Activated CD4-positive, alpha-beta T cell treated with anti-CD3 and anti-CD28 coated beads, Interleukin-2, amount 50 U/mL, for 48 hours (primary cell): ENCODE data around the gene THSD7B.
"Not testable (repeated sequence)": the region's sequence is repeated elsewhere in the genome, so short reads cannot be mapped to it uniquely, and the experiment has no call there.

ENCODE experiments used
- DNase-seq, 2 experiments: peaks; one replicate each; pipeline ENCODE4 v3.0.0-alpha.2; 2020

THSD7B gene

DNA sequence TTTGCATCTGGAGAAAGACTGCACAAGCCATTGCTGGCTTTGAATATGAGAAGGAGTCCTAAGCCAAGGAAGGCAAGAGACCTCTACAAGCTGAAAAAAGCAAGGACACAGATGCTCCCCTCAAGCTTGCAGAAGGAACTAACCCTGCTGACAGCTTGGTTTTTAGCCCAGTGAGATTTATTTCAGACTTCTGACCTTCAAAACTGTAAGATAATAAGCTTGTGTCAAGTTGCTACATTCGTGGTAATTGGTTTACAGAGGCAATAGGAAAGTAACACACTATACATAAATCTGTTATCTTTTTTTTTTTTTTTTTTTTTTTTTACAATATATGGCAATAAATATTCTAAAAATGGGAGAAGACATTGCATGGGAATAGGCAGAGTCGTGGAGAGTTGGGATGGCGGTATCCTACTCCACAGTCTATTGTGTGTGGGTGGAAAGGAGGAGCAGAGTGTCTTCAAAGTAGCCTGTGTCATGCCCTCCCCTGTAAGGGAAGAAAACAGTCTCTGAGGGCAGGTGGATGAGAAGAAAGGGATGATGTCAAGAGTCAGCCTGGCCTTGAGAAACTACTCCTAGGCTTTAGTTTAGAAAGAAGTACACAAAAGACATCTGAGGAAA is 196.9 kb downstream of the THSD7B start:
- no peak for DNase-seq

DNA sequence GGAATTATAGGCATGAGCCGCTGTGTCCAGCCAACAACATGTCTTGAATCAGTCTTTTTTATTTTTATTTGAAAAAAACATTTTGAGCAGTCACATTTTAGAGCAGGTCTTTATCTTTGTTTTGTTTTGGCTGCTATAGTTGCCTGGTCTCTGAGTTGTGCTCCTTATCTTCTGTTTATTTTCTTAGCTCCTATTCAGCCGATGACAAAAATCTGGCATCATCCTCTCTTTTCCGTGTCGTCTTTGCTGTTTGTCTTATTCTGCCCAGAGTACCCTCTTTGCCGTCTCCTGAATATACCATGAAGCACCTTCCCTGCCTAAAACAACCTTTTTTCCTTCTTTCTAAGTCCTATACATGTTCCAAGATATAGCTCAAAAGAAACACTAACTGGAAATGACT is 201.1 kb downstream of the THSD7B start:
- DNase-seq, result no peak

DNA sequence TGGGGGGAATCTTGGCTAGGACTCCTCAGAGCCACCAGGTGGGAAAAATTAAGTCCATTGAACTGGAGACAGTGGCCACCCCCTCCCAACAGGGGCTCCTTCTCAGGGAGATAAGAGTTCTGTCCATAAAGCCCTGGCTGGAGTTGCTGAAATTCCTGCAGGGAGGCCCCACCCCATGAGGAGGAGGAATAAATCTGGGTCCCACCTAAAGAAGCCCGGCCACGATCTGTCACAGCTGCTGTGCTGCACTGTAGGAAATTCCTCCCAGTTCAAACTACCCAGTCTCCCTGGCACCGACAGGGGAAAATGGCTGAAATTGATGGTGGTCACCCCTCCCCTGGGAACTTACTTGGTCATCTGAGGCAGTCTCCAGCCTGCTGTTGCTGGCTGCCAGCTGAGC is 215.0 kb downstream of the THSD7B start:
- DNase-seq, result no peak

DNA sequence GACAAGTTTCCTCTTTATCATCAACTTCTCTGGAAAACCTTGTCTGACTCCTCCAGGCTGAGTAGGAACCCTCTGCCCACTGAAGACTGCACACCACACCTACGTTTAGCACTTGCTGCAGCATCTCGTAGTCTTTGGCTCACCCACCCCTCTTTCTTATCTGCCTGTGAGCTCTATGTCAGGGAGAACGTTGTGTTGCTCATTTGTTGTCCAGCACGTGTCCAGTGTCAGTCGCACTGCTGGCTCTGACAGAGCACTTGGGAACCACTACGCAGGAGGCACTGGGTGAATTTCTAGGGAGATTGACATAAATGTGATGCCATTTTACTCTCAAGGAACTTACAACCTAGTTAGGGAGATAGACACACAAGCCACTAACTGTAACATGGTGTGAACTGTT is 216.3 kb downstream of the THSD7B start:
- DNase-seq, result not testable (repeated sequence)

DNA sequence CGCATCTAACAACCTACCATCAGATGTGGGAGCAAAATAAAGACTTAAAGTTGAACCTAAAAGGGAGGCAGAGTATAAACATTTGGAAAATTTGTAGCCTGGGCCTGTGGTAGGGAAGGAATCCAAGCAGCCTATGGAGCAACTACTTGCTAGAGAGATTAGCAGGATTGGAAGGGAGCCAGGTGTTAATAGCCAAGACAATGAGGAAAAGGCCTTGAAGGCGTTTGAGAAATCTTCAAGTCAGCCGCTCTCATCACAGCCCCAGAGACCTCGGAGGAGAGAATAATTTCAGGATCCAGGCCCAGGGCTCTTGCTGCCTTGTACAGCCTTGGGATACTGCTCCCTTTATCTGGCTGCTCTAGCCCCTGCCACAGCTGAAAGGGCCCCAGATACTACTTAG is 219.7 kb downstream of the THSD7B start:
- no peak for DNase-seq

DNA sequence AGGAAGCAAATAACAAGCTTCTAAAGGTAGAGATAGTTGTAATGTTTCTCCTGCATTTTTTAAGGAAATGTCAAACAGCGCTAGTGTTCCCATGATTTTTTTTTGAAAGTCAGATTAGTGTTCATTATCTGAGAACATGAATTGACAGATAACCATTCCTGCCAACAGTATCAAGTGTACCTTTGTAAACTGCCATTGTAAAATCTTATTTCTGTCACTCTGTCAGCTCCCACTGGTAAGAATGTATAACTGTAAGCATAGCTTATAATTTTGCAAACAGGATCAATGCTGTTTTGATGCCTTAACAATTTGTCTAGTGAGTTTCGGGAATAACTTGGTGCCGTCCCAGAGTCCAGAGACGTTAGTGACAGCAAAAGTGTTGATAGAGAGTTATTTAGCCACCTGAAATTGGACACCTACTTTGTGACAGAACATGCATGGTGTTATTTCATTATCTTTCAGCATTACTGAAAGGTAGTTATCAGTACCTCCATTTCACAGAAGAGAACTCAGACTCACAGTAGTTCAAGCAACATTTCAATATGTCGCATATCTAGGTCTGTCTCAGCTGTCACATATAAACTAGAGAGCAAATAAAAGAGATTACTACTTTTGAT is 221.4 kb downstream of the THSD7B start:
- no peak for DNase-seq

DNA sequence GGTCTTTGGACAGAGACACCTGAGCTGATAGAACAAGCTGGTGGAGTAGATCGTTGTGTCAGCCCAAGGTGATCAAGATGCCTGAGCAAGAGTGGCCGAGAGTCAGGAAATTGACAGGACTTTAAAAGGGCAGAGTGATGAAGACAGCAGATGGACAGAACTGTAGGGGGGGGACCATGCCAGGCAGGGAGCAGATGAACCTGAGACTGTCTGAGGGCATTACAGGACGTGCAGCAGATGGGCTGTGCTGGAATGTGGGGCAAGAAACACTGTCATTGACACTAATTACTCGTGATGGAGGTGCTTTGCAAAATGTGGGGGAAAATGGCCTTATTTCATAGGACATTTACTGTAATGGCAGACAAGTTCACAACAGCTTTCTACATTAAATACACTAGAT is 225.0 kb downstream of the THSD7B start:
- no peak for DNase-seq

DNA sequence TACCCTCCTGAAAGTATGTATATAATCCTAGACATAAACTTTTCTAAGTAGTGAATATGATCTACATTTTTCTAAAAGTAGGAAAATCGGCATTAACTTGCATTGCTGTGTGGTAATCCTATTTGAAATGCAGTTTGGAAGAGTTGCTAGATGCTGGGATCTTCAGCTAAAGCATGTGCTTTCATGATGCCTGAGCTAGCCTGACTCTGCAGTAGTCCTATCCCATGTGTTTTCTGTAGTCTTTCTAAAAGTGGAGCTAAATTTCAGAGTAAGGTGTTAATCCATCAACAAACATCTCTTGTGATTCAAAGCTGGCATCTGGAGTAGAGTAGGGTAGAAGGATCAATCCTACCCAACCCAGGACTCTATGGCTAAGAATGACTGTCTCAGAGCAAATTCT is 229.4 kb downstream of the THSD7B start:
- no peak for DNase-seq

DNA sequence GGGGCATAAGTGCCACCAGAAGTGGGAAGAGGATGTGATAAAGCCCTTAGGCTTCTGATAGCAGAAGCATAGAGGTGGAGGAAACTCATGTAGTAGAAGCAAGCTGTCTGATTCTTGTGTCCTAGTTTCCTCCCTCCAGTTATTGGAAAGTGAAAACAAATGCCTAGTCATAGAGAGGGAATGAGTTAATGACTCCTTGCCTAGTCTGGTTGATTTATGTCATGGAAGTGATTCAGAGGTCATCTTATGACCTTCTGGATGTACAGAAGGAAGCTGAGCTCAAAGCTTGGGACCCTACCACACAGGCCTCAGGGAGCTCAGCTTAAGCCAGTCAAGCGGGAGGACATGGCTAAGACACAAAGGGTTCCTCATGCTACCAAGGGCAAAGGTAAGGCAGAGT is 232.2 kb downstream of the THSD7B start:
- no peak for DNase-seq

DNA sequence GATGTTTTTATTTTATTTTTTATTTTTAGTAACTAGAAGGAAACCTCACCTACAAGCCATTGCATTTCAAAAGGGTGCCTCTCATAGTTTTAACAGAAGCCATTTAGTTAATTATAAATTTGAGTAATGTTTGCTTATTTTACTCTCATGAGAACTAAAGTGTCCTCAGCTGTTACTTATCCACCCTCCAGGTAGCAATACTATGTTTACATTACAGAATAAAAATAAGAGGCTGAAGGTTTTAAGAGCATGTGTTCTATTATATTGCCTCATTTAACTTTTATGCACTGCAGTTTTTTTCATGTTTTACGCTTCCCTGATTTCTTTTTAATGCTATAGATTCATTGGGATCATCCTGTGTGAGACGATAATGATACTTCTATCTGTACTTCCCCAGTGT is 235.5 kb downstream of the THSD7B start:
- DNase-seq, result no peak

DNA sequence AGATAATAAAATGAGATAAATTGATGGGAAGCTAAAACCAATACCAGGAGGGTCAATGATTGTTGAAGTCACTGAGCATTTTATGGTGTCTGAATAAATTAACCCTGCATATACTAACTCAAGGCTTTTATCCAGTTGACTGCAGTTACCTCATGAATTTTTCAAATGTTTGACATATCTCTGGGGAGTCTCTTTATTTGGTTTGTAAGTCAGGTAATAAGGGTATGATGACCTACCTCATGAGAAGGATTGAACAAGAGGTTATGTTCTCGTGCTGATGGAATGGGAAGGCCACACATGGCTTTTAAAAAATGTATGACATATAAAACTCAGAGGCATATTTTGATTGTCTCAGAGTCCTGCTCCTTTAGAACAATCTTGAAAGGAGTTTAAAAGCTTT is 237.6 kb downstream of the THSD7B start:
- no peak for DNase-seq

DNA sequence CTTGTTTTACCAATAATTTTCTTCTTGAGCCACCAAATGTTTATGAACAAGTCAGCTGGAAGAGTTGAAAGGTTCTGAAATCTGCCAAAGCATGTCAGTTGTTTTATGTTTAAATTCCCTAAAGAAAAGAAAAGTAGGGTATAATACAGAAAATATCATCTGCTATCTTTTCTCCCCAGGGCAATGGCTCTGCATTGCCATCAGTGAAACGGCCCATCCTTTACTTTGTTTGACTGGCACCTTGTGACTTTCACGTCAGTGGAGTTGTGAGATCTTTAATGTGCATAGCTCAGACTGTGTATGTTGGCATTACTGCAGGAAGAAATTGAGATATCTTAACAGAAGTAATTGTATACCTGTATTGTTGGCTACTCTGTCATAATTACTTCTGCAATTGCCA is 239.9 kb downstream of the THSD7B start:
- no peak for DNase-seq

DNA sequence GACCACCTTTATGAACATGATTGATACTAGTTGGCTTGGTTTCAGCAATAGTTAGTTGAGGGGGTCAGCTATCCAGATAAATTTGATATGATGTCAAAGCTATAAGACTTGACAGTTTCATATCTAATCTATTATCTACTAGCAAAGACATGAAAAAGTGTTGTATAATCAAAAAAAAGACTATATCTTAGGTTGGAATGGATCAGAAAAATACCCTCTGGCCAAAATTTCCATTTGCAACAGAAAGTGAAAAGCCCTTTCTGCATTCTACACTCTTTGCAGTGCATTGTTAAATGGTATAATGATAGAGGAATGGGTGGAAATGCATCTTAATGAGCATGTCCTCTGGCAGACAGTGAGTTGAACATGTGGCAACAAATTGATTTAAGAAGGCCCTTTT is 242.6 kb downstream of the THSD7B start:
- no peak for DNase-seq

DNA sequence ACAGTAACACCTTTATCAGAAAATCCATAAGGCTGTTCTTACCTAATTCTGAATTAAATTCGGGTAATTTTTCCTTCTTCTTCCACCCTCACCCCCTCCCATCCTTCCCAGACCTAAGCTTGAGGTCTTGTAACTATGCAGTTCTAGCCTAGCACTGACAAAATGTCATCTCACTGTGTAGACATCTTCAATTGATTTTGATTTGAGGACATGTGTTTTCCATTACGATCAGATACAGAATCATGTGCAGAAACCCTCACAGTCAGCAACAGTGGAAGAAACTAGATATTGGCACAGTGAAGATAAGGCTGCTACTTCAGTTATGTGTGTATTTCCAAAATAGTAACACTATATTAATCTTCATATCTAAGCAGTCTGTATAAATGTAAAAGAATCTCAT is 244.6 kb downstream of the THSD7B start:
- DNase-seq, result no peak

DNA sequence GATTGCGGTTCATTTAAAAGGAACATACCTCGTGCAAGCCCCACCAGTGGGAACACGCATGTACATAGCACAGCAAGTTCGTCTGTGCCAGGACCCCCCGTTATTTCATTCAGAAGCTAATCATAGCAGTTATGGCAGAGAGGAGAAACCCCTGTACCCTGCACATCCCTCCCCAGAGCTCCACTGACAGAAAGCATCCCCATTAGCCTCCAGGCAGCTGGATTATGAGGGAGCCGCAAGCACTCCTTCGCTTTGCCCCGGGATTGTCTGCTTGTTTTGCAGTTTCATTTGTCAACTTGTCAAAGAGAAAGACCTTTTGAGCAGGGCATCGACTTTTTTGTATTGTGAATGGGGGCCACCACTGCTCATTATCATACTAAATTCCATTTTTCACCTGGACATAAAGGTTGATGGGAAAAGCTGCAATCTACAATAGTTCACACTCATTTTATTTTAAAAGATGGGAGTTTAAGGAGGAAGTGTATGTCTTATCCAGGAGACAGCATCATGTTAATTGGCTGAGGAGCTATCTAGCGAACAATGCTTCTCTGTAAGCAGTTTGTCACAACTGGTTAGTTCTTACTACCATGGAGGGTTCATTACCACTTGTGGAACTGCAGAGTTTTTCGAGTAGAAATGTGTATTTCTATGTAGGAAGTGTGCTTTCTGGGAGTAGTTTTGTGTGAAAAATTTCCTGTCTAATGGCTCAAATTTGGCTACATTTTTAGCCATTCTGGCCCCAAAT is 255.3 kb downstream of the THSD7B start:
- DNase-seq, result no peak

DNA sequence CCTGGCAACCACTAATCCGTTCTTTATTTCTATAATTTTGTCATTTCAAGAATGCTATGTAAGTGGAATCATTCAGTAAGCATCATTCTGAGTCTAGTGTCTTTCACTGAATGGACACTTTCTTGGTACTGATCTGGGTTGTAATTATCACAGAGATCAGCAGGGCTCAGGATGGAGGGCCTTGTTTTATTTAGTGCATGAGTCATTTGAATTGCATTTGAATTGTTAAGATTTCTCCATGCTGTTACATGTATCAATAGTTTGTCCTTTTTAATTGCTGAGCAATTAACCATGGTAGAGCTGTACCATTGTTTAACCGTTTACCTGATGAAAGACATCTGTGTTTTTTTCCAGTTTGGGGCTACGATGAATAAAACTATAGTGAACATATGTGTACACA is 256.4 kb downstream of the THSD7B start:
- no peak for DNase-seq

DNA sequence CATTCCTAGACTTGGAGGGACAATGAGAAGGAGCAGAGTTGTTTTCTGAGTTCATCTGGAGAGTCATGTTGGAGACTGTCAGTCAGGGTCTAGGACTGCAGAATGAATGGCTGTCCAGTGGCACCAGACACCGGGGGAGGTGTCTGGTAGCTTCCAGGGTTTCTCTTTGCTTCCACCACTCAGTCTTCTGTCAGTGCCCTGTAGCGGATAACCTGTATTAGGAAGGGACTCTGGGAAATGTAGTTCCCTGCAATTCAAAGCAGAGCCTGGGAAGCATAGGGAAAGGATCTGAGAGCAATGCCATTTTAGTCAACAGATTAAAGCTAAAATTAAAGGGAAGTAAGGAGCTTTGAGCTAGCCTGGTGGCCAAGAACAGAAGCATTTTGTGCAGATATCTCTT is 257.9 kb downstream of the THSD7B start:
- DNase-seq, result no peak

DNA sequence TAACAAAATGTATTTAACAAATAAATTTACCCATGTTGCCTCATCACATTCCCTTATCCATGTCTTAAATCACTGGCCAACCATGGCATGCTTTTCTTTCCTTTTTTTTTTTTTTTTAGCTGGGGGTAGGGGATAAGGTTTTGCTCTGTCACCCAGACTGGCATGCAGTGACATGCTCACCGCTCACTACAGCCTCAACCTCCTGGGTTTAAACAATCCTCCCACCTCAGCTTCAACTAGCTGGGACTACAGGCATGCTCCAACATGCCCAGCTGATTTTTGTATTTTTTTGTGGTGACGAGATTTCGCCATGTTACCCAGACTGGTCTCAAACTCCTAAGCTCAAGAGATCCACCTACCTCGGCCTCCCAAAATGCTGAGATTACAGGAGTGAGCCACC is 266.4 kb downstream of the THSD7B start:
- DNase-seq, result no peak

DNA sequence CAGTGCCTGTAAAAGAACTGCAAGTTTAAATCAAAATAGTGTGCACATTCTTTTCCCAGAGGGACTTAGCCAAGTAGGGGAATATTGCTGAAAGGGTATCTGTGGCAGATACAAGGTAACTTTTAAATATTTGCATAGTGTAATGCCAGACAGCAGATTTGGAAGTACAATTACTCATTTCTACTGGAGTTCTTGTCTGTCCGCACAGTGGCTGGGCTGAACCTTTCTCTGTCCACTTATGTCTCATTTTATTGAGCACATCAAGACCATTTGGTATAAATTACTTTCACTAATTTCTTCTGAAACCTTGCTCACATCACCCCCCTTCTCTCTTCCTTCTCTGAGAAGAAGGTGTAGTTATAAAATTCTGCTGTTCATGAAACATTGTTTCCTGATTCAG is 271.3 kb downstream of the THSD7B start:
- no peak for DNase-seq

DNA sequence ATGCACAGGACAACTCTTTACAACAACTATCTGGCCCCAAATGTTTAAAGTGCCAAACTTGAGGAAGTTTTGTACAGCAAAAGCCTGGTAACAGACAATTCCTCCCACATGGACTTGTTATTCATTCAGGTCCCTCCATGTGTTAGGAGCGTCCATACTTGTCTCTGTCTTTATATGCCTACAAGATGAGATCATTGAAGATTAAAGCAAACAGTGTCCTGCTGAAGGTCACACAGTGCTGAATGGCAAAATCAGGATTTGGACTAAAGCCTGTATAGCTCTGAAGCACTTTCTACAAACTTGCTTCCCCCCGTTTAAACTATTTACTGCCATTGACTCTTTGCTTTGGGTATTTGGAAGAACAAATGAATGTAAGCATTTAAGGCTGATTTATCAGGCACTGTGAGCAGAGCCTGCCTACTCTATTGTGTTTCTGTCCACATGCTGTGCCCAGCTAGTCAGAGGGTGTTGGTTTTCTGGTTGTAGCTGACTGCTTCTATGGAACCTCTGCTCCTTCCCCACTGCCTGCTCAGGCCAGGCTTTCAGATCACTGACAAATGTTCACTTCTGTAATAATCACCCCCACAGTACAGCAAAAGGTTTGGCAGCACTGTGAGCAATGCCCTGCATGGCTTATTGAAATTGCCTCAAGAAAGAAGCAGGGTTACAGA is 274.3 kb downstream of the THSD7B start:
- DNase-seq, result no peak

DNA sequence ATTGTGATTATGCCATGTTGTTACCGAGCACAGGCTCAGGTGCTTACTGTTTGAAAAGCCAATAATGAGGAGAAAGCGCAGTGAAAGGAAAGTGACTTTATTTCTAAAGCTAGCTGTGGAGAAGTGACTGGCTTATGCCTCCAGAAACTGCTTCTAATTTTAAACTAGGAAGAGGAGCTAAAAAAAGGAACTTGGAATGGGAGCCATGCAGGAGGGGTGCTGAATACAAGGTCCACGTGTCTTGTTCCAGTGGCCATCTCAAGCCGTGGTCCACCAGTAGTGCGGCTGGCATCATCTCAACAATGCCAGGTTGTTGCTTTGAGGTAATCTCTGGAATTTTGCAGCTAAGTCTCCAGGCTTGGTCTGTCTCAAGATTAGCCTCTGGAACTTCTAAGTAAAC is 282.0 kb downstream of the THSD7B start:
- no peak for DNase-seq

DNA sequence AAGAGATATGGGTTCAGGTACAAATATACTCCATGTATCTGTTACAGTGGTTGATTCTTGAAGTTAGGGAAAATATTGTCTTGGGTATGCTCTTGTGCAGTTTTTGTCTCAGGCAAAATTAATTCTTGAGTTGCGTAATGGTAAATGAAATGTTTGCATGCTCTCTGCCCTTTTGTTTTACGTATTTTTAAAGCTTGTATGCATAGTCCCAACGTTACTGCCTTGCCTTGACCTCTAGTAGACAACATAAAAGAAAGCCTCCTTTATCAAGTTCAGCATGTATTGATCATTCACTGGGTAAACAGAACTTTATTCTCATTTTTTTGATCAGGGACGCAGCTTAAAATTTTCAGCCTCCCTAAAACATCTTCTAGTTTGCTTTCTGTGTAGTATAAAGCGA is 283.1 kb downstream of the THSD7B start:
- DNase-seq, result no peak

DNA sequence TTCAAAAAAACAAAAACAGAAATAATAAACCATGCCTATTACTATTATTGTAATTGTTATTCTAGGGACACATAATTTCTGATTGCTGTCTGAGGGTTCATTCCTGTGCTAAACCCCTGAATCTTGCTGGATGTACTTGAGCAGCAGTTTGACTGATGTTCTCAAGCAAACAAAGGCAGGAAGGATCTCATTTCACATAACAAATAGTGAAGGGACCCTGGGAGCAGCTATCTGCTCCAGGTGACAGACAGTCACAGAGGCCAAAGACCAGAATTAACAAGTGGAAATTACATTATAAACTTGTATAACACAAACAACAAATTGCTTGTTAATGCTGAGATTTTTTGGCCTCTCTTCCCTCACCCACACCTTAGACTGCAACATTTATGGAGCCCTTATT is 284.2 kb downstream of the THSD7B start:
- no peak for DNase-seq

DNA sequence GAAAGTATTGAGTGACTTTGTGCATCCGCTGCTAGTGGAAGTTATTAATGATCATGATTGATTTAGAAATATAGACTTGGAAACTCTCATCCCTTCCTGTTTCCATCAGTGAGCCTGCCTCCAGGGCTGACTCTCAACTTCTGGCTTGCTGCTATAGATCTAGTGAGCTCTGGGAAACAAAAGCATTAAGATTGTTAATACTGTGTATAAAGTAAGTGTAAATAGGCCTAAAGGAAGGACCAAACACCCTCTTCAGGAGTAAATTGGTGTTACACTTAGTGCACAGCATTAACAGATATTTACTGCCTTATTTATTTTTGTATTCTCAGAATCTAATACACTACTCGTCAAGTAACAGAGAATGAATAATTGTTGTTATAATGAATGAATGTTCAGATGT is 285.6 kb downstream of the THSD7B start:
- no peak for DNase-seq
